ENCODE results near the gene CHRNG.

Gene CHRNG

DNA sequence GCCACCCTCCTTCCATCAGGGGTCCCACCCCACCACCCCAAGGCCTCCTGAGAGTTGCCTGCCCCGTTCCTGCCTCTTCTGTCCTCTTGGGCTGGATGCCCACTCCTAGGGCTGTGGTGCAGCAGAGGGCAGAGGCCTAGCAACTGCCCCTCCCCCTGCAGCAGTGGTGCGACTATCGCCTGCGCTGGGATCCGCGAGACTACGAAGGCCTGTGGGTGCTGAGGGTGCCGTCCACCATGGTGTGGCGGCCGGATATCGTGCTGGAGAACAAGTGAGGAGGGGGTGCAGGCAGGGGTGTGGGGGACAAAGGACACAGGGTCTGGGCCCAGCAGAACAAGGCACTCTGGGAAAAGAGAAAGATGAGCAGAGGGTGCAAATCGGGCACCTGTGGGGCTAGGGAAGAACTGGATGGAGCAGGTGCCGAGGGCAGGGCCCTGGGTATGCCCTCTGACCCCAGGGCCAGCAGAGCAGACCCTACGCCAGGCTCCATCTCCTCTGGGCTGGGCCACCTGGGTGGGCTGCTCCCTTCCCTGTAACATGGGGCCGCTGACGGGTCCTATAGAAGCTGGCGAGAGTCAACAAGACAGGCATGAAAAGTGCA lies 1.0 kb downstream of the CHRNG start:
- no peak overlapping the region for H3K4me3 ChIP-seq (ENCODE audit: low read depth, low read length)
- TF ChIP-seq, protein P1, sequence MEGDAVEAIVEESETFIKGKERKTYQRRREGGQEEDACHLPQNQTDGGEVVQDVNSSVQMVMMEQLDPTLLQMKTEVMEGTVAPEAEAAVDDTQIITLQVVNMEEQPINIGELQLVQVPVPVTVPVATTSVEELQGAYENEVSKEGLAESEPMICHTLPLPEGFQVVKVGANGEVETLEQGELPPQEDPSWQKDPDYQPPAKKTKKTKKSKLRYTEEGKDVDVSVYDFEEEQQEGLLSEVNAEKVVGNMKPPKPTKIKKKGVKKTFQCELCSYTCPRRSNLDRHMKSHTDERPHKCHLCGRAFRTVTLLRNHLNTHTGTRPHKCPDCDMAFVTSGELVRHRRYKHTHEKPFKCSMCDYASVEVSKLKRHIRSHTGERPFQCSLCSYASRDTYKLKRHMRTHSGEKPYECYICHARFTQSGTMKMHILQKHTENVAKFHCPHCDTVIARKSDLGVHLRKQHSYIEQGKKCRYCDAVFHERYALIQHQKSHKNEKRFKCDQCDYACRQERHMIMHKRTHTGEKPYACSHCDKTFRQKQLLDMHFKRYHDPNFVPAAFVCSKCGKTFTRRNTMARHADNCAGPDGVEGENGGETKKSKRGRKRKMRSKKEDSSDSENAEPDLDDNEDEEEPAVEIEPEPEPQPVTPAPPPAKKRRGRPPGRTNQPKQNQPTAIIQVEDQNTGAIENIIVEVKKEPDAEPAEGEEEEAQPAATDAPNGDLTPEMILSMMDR (IDR thresholded peaks at IDR 0.05; ENCODE audit: borderline replicate concordance, insufficient read depth, low read depth, low read length) = no peak

DNA sequence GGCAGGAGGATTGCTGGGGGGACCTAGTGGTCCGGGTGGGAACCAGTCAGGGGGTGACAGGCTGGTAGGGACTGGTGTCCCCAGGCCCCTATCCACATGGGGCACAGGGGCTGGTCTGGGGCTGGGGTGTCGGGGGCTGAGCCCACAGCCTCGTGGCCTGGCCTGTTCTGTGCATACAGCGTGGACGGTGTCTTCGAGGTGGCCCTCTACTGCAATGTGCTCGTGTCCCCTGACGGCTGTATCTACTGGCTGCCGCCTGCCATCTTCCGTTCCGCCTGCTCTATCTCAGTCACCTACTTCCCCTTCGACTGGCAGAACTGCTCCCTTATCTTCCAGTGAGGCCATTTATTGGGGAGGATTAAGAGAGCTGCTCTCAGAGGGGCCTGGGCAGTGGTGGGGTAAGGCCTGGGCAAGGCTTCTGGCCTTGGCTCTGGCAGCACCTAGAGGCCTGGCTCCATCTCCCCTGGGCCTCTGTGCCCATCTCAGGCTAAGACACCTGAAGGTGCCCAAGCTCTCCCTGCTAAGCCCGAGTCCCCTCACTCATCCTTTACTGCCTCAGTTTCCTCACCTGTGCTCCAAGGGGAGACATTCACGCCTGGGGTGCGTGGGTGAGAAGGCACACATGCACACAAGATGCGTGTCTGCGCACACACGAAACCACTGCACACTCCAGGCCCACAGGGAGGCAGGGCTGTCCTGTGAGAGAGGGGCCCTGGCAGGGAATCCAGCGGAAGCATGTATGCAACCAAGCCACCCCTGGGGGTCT lies 1.9 kb downstream of the CHRNG start:
- H3K4me3 ChIP-seq (ENCODE audit: low read depth, low read length) = no peak overlapping the region
- TF ChIP-seq, protein P1 (IDR thresholded peaks at IDR 0.05; ENCODE audit: borderline replicate concordance, insufficient read depth, low read depth, low read length) = no peak

DNA sequence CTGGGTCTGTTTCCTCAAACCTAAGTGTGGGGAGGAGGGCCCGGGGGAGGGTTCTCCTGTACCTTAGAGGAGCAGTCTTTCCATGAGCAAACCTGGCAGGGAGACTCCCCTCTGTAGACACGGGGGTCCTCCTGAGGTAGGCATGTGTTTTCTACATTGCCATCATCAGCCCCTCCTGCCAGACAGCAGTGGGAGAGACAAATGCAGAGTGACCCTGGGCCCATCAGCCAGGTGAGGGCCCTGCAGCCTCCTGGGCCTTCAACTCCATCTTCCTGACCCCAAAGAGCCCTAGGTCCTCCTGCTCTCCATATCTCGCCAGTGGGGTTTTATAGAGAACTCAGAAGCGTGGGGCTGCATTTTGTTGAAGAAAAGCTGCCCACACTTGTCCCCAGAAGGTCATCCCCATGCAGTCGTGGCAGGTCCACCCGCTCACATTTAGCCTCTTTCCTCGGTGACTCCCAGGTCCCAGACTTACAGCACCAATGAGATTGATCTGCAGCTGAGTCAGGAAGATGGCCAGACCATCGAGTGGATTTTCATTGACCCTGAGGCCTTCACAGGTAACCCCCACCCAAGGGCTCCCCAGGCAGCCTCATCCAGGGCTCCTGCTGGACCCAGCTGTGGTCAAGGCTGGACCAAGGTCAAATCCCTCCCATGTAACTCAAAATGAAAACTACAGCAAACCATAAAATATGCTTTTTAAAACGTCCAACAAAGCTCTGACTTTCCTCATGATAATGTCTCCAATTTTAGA lies 2.6 kb downstream of the CHRNG start:
- no peak overlapping the region for H3K4me3 ChIP-seq (ENCODE audit: low read depth, low read length)
- TF ChIP-seq, protein P1 (IDR thresholded peaks at IDR 0.05; ENCODE audit: borderline replicate concordance, insufficient read depth, low read depth, low read length) = no peak

DNA sequence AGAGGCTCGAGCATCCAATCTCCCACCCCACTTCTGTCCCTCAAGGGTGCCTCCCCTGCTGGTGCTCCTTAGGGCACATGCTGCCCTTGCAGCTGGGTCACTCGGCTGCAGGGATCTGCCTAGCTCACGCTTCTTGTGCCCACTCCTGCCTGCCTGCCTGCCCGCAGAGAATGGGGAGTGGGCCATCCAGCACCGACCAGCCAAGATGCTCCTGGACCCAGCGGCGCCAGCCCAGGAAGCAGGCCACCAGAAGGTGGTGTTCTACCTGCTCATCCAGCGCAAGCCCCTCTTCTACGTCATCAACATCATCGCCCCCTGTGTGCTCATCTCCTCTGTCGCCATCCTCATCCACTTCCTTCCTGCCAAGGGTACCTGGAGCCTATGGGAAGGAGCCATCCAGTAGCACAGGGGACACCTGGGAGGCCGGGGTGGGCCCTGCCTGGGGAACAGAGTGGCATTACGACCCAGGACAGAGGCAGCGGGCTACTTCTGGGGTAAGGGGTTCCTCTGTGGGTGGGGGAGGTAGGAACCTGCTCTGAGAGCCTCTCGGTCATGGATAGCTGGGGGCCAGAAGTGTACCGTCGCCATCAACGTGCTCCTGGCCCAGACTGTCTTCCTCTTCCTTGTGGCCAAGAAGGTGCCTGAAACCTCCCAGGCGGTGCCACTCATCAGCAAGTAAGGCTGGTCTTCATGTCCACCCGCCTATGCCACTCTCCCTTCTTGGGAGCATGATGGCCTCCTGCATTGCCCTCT lies 3.4 kb downstream of the CHRNG start:
- TF ChIP-seq, protein P1 (IDR thresholded peaks at IDR 0.05; ENCODE audit: borderline replicate concordance, insufficient read depth, low read depth, low read length) = no peak
- H3K4me3 ChIP-seq (ENCODE audit: low read depth, low read length) = no peak overlapping the region

DNA sequence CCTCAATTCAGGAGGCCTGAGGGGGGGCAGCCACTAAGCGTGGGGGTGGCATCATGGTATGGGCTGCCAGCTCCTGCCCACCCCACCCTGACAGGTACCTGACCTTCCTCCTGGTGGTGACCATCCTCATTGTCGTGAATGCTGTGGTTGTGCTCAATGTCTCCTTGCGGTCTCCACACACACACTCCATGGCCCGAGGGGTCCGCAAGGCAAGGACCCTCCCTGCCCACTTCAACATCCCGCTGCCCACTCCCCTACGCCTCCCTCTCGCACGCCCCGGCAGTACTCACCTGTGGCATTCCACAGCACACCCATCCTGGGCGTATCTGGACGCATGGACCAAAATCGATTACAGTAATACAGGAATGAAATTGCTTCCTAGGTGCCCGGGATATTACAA lies 4.0 kb downstream of the CHRNG start:
- TF ChIP-seq, protein P1 (IDR thresholded peaks at IDR 0.05; ENCODE audit: borderline replicate concordance, insufficient read depth, low read depth, low read length) = no peak
- no peak overlapping the region for H3K4me3 ChIP-seq (ENCODE audit: low read depth, low read length)

DNA sequence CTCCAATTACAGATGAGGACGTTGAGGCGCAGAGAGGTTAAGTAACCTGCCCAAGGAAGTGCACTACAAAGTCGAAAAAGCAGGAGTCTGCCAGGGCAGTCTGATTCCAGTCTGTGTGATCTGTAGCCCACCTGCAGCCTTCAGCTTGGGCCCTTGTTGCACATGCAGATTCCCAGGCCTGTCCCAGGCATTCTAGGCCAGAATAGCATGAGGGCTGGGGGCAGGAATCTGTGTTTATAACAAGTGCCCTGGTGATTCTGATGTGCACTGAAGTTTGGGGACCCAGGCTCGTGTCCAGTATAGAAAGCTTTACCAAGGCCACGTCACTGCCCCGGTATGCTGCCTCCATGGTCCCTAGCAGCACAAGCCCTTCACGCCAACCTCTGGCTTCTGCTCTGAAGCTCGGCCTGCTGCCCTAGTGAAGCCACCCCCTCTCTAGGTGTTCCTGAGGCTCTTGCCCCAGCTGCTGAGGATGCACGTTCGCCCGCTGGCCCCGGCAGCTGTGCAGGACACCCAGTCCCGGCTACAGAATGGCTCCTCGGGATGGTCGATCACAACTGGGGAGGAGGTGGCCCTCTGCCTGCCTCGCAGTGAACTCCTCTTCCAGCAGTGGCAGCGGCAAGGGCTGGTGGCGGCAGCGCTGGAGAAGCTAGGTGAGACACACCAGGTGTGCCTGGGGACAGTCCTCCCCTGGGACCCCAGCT lies 4.6 kb downstream of the CHRNG start:
- TF ChIP-seq, protein P1 (IDR thresholded peaks at IDR 0.05; ENCODE audit: borderline replicate concordance, insufficient read depth, low read depth, low read length) = no peak

More for the DNA sequence above, 4.6 kb downstream of the CHRNG start:
- no peak overlapping the region for H3K4me3 ChIP-seq (ENCODE audit: low read depth, low read length)

Measured in GM12875 (cell line).